CD4-positive, alpha-beta T cell treated with Interleukin-4 for 1 hour (primary cell): ENCODE results near the gene FOXP1.
"Not testable (repeated sequence)": the region's sequence is repeated elsewhere in the genome, so short reads cannot be mapped to it uniquely, and the experiment has no call there.

Source experiments
- DNase-seq, 2 donors: peaks; one replicate each; pipeline ENCODE4 v3.0.0-alpha.2; 2020 to 2022

FOXP1 gene

GRCh38 chr3:71360764-71361163 lies 222.8 kb downstream of the FOXP1 start:
- peak; percentile 25 to 29 for DNase-seq

GRCh38 chr3:71360180-71360579 lies 223.3 kb downstream of the FOXP1 start:
- DNase-seq, result peak in 1 of 2 donors; percentile 15

GRCh38 chr3:71358243-71358642 lies 225.3 kb downstream of the FOXP1 start:
- DNase-seq, result no peak

- peak in 1 of 2 donors; percentile 57 for DNase-seq
Observed at GRCh38 chr3:71356265-71356664, 227.3 kb downstream of the FOXP1 start.

- no peak for DNase-seq
Observed at GRCh38 chr3:71355862-71356261, 227.7 kb downstream of the FOXP1 start.

GRCh38 chr3:71355037-71355436 lies 228.5 kb downstream of the FOXP1 start:
- no peak for DNase-seq

GRCh38 chr3:71351403-71352149 lies 232.0 kb downstream of the FOXP1 start:
- DNase-seq, result no peak

GRCh38 chr3:71350998-71351397 lies 232.5 kb downstream of the FOXP1 start:
- no peak for DNase-seq

GRCh38 chr3:71348831-71349230 lies 234.7 kb downstream of the FOXP1 start:
- no peak for DNase-seq

- DNase-seq, result peak in 1 of 2 donors; percentile 10
Observed at GRCh38 chr3:71348001-71348632, 235.4 kb downstream of the FOXP1 start.

GRCh38 chr3:71346061-71346460 lies 237.5 kb downstream of the FOXP1 start:
- DNase-seq, result no peak

GRCh38 chr3:71345429-71346040 lies 238.0 kb downstream of the FOXP1 start:
- DNase-seq, result no peak

- no peak for DNase-seq
Observed at GRCh38 chr3:71341721-71342120, 241.8 kb downstream of the FOXP1 start.

- no peak for DNase-seq
Observed at GRCh38 chr3:71339049-71339448, 244.5 kb downstream of the FOXP1 start.

- no peak for DNase-seq
Observed at GRCh38 chr3:71332813-71333212, 250.7 kb downstream of the FOXP1 start.

GRCh38 chr3:71330909-71331308 lies 252.6 kb downstream of the FOXP1 start:
- DNase-seq, result no peak

GRCh38 chr3:71330505-71330904 lies 253.0 kb downstream of the FOXP1 start:
- DNase-seq, result no peak

GRCh38 chr3:71329817-71330216 lies 253.7 kb downstream of the FOXP1 start:
- no peak for DNase-seq

- no peak for DNase-seq
Observed at GRCh38 chr3:71328926-71329325, 254.6 kb downstream of the FOXP1 start.

GRCh38 chr3:71327936-71328335 lies 255.6 kb downstream of the FOXP1 start:
- no peak for DNase-seq

- no peak for DNase-seq
Observed at GRCh38 chr3:71325715-71326114, 257.8 kb downstream of the FOXP1 start.

- DNase-seq, result not testable (repeated sequence)
Observed at GRCh38 chr3:71324224-71324623, 259.3 kb downstream of the FOXP1 start.

GRCh38 chr3:71323558-71323957 lies 260.0 kb downstream of the FOXP1 start:
- DNase-seq, result no peak

- no peak for DNase-seq
Observed at GRCh38 chr3:71322154-71322553, 261.4 kb downstream of the FOXP1 start.
